IMR-90 (cell line): ENCODE results near the gene TMCO5A.

Experiments used
- CEBPB ChIP-seq: IDR thresholded peaks from 2 replicates; pipeline ENCODE4 v1.6.1; 2012; ENCODE audit warnings: low read depth, low read length, improper control_type of control experiment
- CTCF ChIP-seq: conservative IDR thresholded peaks from 2 replicates; pipeline ENCODE4 v1.5.1; 2012; ENCODE audit warnings: mild to moderate bottlenecking, low read depth, low read length, improper control_type of control experiment
- ELK1 ChIP-seq: fragments of 150-350 bp; IDR thresholded peaks from 2 replicates; pipeline ENCODE4 v1.6.1; 2016; ENCODE audit warnings: low read depth, mild to moderate bottlenecking, low read length, moderate library complexity, borderline replicate concordance
- FOS ChIP-seq: fragments of 150-350 bp; IDR thresholded peaks from 2 replicates; pipeline ENCODE4 v1.6.1; 2016; ENCODE audit warnings: low read depth, low read length
- MAFK ChIP-seq: IDR thresholded peaks from 2 replicates; pipeline ENCODE4 v1.6.1; 2012; ENCODE audit warnings: low read depth, low read length, improper control_type of control experiment
- MXI1 ChIP-seq: IDR thresholded peaks from 2 replicates; pipeline ENCODE4 v1.6.1; 2012; ENCODE audit warnings: low read depth, mild to moderate bottlenecking, low read length, moderate library complexity, borderline replicate concordance
- NFE2L2 ChIP-seq: fragments of 150-350 bp; IDR thresholded peaks from 2 replicates; pipeline ENCODE4 v1.6.1; 2016; ENCODE audit warnings: low read depth, mild to moderate bottlenecking, low read length
- POLR2A ChIP-seq: IDR thresholded peaks from 2 replicates; pipeline ENCODE4 v1.6.1; 2012; ENCODE audit warnings: mild to moderate bottlenecking, low read depth, low read length
- RAD21 ChIP-seq: IDR thresholded peaks from 2 replicates; pipeline ENCODE4 v1.6.1; 2012; ENCODE audit warnings: low read length, improper control_type of control experiment
- RCOR1 ChIP-seq: IDR thresholded peaks from 2 replicates; pipeline ENCODE4 v1.6.1; 2012; ENCODE audit warnings: mild to moderate bottlenecking, low read length, improper control_type of control experiment; ENCODE audit not compliant: insufficient replicate concordance
- RFX5 ChIP-seq: IDR thresholded peaks from 2 replicates; pipeline ENCODE4 v1.8.0; 2012; ENCODE audit warnings: low read depth, mild to moderate bottlenecking, low read length, moderate library complexity
- SMC3 ChIP-seq: fragments of 150-350 bp; IDR thresholded peaks from 2 replicates; pipeline ENCODE4 v1.6.1; 2016; ENCODE audit warnings: low read depth, mild to moderate bottlenecking, antibody characterized with exemption, low read length, moderate library complexity
- USF2 ChIP-seq: fragments of 150-350 bp; IDR thresholded peaks from 2 replicates; pipeline ENCODE4 v1.6.1; 2017; ENCODE audit warnings: mild to moderate bottlenecking, antibody characterized with exemption, low read length, low read depth

- TF ChIP-seq RFX5: no peak
- no peak for TF ChIP-seq CTCF
- no peak for TF ChIP-seq MXI1
- no peak for TF ChIP-seq SMC3
- TF ChIP-seq RAD21: no peak
- TF ChIP-seq NFE2L2: no peak
- no peak for TF ChIP-seq ELK1
- no peak for TF ChIP-seq USF2
- TF ChIP-seq MAFK: no peak
- no peak for TF ChIP-seq FOS
- no peak for TF ChIP-seq POLR2A
- TF ChIP-seq RCOR1: no peak
- no peak for TF ChIP-seq CEBPB
Observed at GRCh38 chr15:37898362-37898761, 36.1 kb upstream of the TMCO5A start.
